ENCODE results near the gene FGD5. TPM values are rescaled to one million over a fixed set of nuclear protein-coding genes. Genes with fewer than 3 reads are reported as not detected.

FGD5 gene
- total RNA-seq, 1 donor from 2014 or later: 112 TPM

- intact Hi-C loops (cut with DNase I): loop anchor here (1.0 kb wide), 1 partner anchor 130 kb away; no protein-coding TSS in a partner anchor
- no peak for DNase-seq (ENCODE audit: low spot score in 2 of 2)
- no peak overlapping the region for H3K27ac ChIP-seq
- no peaks in the 10 kb centered on the region for H3K27me3 ChIP-seq
- H3K4me1 ChIP-seq: peaks cover 0 to 2% of the 10 kb centered on the region in 2 donors
- H3K36me3 ChIP-seq: no peaks in the 10 kb centered on the region
- no peaks in the 10 kb centered on the region for H3K9me3 ChIP-seq
- H3K4me3 ChIP-seq: no peak overlapping the region
- TF ChIP-seq, protein P1, sequence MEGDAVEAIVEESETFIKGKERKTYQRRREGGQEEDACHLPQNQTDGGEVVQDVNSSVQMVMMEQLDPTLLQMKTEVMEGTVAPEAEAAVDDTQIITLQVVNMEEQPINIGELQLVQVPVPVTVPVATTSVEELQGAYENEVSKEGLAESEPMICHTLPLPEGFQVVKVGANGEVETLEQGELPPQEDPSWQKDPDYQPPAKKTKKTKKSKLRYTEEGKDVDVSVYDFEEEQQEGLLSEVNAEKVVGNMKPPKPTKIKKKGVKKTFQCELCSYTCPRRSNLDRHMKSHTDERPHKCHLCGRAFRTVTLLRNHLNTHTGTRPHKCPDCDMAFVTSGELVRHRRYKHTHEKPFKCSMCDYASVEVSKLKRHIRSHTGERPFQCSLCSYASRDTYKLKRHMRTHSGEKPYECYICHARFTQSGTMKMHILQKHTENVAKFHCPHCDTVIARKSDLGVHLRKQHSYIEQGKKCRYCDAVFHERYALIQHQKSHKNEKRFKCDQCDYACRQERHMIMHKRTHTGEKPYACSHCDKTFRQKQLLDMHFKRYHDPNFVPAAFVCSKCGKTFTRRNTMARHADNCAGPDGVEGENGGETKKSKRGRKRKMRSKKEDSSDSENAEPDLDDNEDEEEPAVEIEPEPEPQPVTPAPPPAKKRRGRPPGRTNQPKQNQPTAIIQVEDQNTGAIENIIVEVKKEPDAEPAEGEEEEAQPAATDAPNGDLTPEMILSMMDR (IDR thresholded peaks at IDR 0.05): peak; percentile 42 to 55 (median 46)
These were observed 27.3 kb upstream of the FGD5 start for GRCh38 chr3:14791343-14791945.

GRCh38 chr3:14792691-14793121 is 26.1 kb upstream of the FGD5 start:
- Histone ChIP-seq H3K36me3 (no peaks in the 10 kb centered on the region), H3K4me1 (peaks cover 0 to 2% of the 10 kb centered on the region in 2 donors), H3K4me3 (no peak overlapping the region), H3K27ac (peak overlapping the region in 1 of 2 donors; percentile 34), H3K27me3 (no peaks in the 10 kb centered on the region), H3K9me3 (no peaks in the 10 kb centered on the region)
- DNase-seq (ENCODE audit: low spot score in 2 of 2): no peak
- TF ChIP-seq, protein P1 (IDR thresholded peaks at IDR 0.05): no peak
- intact Hi-C loops (cut with DNase I): no loop called here

- intact Hi-C loops (cut with DNase I): no loop called here
- Histone ChIP-seq H3K36me3 (no peaks in the 10 kb centered on the region), H3K27ac (peak overlapping the region; percentile 11 to 43), H3K4me1 (peaks cover 0 to 2% of the 10 kb centered on the region in 2 donors), H3K27me3 (no peaks in the 10 kb centered on the region), H3K4me3 (no peak overlapping the region), H3K9me3 (no peaks in the 10 kb centered on the region)
- TF ChIP-seq, protein P1 (IDR thresholded peaks at IDR 0.05): no peak
- no peak for DNase-seq (ENCODE audit: low spot score in 2 of 2)
These were observed 25.5 kb upstream of the FGD5 start for GRCh38 chr3:14793126-14793857.

- peaks cover 0 to 2% of the 10 kb centered on the region in 2 donors for H3K4me1 ChIP-seq
- peak overlapping the region; percentile 11 to 43 for H3K27ac ChIP-seq
- H3K9me3 ChIP-seq: no peaks in the 10 kb centered on the region
- H3K4me3 ChIP-seq: no peak overlapping the region
- intact Hi-C loops (cut with DNase I): no loop called here
- no peaks in the 10 kb centered on the region for H3K36me3 ChIP-seq
- TF ChIP-seq, protein P1 (IDR thresholded peaks at IDR 0.05): no peak
- no peaks in the 10 kb centered on the region for H3K27me3 ChIP-seq
- DNase-seq (ENCODE audit: low spot score in 2 of 2): no peak
These were observed 24.9 kb upstream of the FGD5 start for GRCh38 chr3:14793858-14794234.

DNA sequence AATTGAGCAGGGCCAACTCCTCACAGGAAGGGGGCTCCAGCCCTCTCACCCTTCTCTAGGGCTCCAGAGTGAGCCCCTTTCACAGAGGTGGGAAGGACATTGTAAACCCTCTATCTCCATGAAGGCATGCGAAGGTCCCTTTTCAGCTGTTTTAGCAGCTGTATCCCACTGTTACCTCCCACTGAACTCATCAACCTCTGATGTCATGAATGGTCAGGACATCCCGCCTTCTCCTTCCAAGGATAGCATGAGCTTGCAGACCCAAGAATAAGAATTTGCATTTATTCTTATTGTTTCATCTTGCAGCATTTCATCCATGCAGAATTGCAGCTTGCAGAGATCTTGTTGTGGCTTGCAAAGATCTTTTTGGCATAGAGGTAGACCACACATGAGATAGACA is 24.3 kb upstream of the FGD5 start:
- H3K27me3 ChIP-seq: no peaks in the 10 kb centered on the region
- H3K4me1 ChIP-seq: peaks cover 0 to 2% of the 10 kb centered on the region in 2 donors
- H3K36me3 ChIP-seq: no peaks in the 10 kb centered on the region
- H3K9me3 ChIP-seq: no peaks in the 10 kb centered on the region
- TF ChIP-seq, protein P1 (IDR thresholded peaks at IDR 0.05): no peak
- H3K4me3 ChIP-seq: no peak overlapping the region
- no peak overlapping the region for H3K27ac ChIP-seq
- intact Hi-C loops (cut with DNase I): no loop called here
- no peak for DNase-seq (ENCODE audit: low spot score in 2 of 2)

Data from ascending aorta (tissue), 2 donors.